ENCODE data around the gene IFT81.

DNA sequence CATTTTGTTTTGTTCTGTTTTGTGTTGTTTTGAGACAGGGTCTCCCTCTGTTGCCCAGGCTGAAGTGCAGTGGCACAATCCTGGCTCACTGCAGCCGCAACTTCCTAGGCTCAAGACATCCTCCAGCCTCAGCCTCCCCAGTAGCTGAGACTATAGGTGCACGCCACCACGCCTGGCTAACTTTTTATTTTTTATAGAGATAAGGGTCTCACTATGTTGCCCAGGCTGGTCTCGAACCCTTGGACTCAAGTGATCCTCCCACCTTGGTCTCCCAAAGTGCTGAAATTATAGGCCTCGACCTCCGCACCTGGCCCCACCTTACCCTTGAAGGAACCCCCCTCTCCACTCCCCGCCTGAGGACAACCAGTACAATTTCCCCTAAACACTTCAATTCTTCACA, 7.5 kb upstream of the IFT81 start:
- TF ChIP-seq CTCF (IDR thresholded peaks at IDR 0.05; ENCODE audit: low read depth, low read length): no peak
- no peak for TF ChIP-seq EZH2phosphoT487 (IDR thresholded peaks at IDR 0.05; ENCODE audit: low read depth)
